Natural killer cell (primary cell): Measurements from ENCODE around the gene CTIF. TPM values are rescaled to one million over a fixed set of nuclear protein-coding genes. Genes with fewer than 3 reads are reported as not detected.

Experiments
- ATAC-seq, 3 donors: fragments of 150-1000 bp in 2 of 3; fragments of 200-7000 bp in 1 of 3; cut with Tn5 transposase; 1 replicate in 1 of 3; 2 replicates in 2 of 3; pipeline ENCODE4 v1.10.0; 2021; ENCODE audit warnings: mild to moderate bottlenecking in 2 of 3, moderate library complexity in 2 of 3
- DNase-seq, 2 donors: peaks; one replicate each; pipeline versions ENCODE4 v3.0.0 to v3.0.0-alpha.2; 2013 to 2021; ENCODE audit warnings: mixed read lengths in 1 of 2
- H3K27ac ChIP-seq: one replicate; pipeline ENCODE4 v1.5.1; 2013; ENCODE audit warnings: mild to moderate bottlenecking, low read length
- H3K27me3 ChIP-seq: one replicate; pipeline ENCODE4 v1.6.1; 2013; ENCODE audit warnings: low read length; ENCODE audit not compliant: control insufficient read depth, insufficient read depth
- H3K36me3 ChIP-seq: one replicate; pipeline ENCODE4 v1.6.1; 2013; ENCODE audit warnings: low read length; ENCODE audit not compliant: control insufficient read depth, insufficient read depth
- H3K4me1 ChIP-seq: one replicate; pipeline ENCODE4 v1.6.1; 2013; ENCODE audit warnings: low read length; ENCODE audit not compliant: control insufficient read depth, insufficient read depth
- H3K4me3 ChIP-seq: one replicate; pipeline ENCODE4 v1.5.1; 2013; ENCODE audit warnings: low read length
- H3K9me3 ChIP-seq: one replicate; pipeline ENCODE4 v1.6.1; 2013; ENCODE audit warnings: low read length; ENCODE audit not compliant: control insufficient read depth, insufficient read depth
- H3K27ac Mint-ChIP-seq, 2 donors: one replicate each; pipeline ENCODE4 v1.8.0; 2022; ENCODE audit warnings: mild to moderate bottlenecking in 2 of 2, mixed read lengths in 2 of 2, moderate library complexity in 1 of 2
- H3K27me3 Mint-ChIP-seq, 2 donors: one replicate each; pipeline ENCODE4 v1.8.0; 2022; ENCODE audit warnings: low read depth in 2 of 2, mixed read lengths in 2 of 2
- H3K36me3 Mint-ChIP-seq: one replicate; pipeline ENCODE4 v1.8.0; 2022; ENCODE audit warnings: mixed read lengths
- H3K4me1 Mint-ChIP-seq, 2 donors: one replicate each; pipeline ENCODE4 v1.8.0; 2022; ENCODE audit warnings: mixed read lengths in 2 of 2
- H3K4me3 Mint-ChIP-seq: one replicate; pipeline ENCODE4 v1.8.0; 2022; ENCODE audit warnings: mild to moderate bottlenecking, moderate library complexity, mixed read lengths
- H3K9me3 Mint-ChIP-seq, 2 donors: one replicate each; pipeline ENCODE4 v1.8.0; 2022; ENCODE audit warnings: mixed read lengths in 2 of 2
- WGBS: methylation state at CpG from one replicate; pipeline ENCODE4 v1.1.7; 2013; ENCODE audit warnings: missing lambda C conversion rate; ENCODE audit not compliant: insufficient coverage; 5-methylcytosine and 5-hydroxymethylcytosine counted together
- intact Hi-C: fragments of 100-400 bp; cut with micrococcal nuclease; formaldehyde crosslinking; loops from one replicate; pipeline ENCODE4 v1.14.2; 2022
- total RNA-seq, 4 donors: library from RNA; stranded (reverse); fragments of 120-200 nt in 1 of 4; gene quantifications; one replicate each; pipeline versions ENCODE4 v1.2.3 to v1.2.4, GENCODE V29; 2013 to 2022
- TF ChIP-seq, protein P1 (sequence below): fragments of 200-600 bp; IDR thresholded peaks from one replicate; pipeline ENCODE4 v1.8.0; 2022; ENCODE audit warnings: antibody characterized with exemption

Gene CTIF
- total RNA-seq, 3 donors from 2014 or later (not counting 1 experiment from before 2014, with no cell fraction given), result 6.9 to 10.2 (median 8.2) TPM

DNA sequence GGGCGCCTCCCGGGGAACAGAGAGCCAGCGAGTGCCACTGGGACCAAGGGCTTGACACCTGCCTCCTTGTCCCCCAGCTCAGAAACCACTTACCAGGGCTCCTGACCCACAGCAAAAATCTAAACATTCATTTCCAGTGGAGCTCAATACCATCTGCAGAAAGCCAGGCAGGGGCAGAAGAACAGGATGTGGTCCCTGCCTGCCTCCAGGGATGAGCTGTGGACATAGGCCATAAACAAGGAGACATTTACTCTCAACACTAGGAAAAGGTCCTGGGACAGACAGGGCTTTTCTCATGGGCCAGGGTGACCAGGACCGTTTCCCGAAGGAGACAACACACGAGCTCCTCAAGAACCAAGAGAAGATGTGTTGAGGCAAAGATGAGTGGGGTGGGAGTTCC lies 203.0 kb downstream of the CTIF start:
- WGBS, result 94% methylated on average over 6 of the region's 6 CpGs

DNA sequence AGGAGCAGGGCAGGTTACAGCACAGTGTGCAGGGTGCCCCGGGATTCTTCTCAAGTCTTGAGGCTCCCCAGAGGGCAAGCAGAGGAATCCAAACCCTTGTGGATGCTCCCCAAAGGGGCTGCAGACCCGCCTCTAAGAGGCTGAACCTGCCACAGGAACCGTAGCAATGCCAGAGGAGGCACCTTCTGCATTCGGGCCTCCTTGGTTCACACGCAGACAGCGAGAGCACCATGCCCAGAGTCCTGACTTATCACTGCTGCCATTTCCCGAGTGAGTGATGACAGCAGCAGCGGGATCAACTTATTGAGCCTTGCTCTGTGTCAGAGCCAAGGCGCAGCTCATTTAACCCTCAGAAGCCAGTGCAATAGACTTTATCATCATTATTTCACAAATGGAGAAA lies 203.5 kb downstream of the CTIF start:
- intact Hi-C loops, result no loop called here
- no peak overlapping the region for H3K27ac Mint-ChIP-seq
- H3K9me3 ChIP-seq, result no peaks in the 10 kb centered on the region
- no peaks in the 10 kb centered on the region for H3K27me3 ChIP-seq
- no peaks in the 10 kb centered on the region for H3K27me3 Mint-ChIP-seq
- ATAC-seq (no peak), DNase-seq (no peak)
- H3K4me1 Mint-ChIP-seq, result no peaks in the 10 kb centered on the region
- H3K27ac ChIP-seq, result no peak overlapping the region
- H3K4me1 ChIP-seq, result peaks cover 6% of the 10 kb centered on the region
- H3K4me3 Mint-ChIP-seq, result no peak overlapping the region
- no peaks in the 10 kb centered on the region for H3K9me3 Mint-ChIP-seq
- H3K36me3 Mint-ChIP-seq, result no peaks in the 10 kb centered on the region
- no peaks in the 10 kb centered on the region for H3K36me3 ChIP-seq
- TF ChIP-seq, protein P1, sequence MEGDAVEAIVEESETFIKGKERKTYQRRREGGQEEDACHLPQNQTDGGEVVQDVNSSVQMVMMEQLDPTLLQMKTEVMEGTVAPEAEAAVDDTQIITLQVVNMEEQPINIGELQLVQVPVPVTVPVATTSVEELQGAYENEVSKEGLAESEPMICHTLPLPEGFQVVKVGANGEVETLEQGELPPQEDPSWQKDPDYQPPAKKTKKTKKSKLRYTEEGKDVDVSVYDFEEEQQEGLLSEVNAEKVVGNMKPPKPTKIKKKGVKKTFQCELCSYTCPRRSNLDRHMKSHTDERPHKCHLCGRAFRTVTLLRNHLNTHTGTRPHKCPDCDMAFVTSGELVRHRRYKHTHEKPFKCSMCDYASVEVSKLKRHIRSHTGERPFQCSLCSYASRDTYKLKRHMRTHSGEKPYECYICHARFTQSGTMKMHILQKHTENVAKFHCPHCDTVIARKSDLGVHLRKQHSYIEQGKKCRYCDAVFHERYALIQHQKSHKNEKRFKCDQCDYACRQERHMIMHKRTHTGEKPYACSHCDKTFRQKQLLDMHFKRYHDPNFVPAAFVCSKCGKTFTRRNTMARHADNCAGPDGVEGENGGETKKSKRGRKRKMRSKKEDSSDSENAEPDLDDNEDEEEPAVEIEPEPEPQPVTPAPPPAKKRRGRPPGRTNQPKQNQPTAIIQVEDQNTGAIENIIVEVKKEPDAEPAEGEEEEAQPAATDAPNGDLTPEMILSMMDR, result no peak
- H3K4me3 ChIP-seq, result no peak overlapping the region
- 95% methylated on average over 9 of the region's 9 CpGs for WGBS

More for the DNA sequence above, 203.0 kb downstream of the CTIF start:
- DNase-seq, result no peak
- no peak overlapping the region for H3K27ac ChIP-seq
- Mint-ChIP-seq H3K36me3 (no peaks in the 10 kb centered on the region), H3K4me1 (no peaks in the 10 kb centered on the region), H3K27ac (no peak overlapping the region), H3K4me3 (no peak overlapping the region), H3K9me3 (no peaks in the 10 kb centered on the region), H3K27me3 (no peaks in the 10 kb centered on the region)
- ATAC-seq, result no peak
- H3K36me3 ChIP-seq, result no peaks in the 10 kb centered on the region
- no peak overlapping the region for H3K4me3 ChIP-seq
- H3K27me3 ChIP-seq, result no peaks in the 10 kb centered on the region
- no peaks in the 10 kb centered on the region for H3K9me3 ChIP-seq
- peaks cover 6% of the 10 kb centered on the region for H3K4me1 ChIP-seq
- intact Hi-C loops, result no loop called here
- TF ChIP-seq, protein P1, result no peak

DNA sequence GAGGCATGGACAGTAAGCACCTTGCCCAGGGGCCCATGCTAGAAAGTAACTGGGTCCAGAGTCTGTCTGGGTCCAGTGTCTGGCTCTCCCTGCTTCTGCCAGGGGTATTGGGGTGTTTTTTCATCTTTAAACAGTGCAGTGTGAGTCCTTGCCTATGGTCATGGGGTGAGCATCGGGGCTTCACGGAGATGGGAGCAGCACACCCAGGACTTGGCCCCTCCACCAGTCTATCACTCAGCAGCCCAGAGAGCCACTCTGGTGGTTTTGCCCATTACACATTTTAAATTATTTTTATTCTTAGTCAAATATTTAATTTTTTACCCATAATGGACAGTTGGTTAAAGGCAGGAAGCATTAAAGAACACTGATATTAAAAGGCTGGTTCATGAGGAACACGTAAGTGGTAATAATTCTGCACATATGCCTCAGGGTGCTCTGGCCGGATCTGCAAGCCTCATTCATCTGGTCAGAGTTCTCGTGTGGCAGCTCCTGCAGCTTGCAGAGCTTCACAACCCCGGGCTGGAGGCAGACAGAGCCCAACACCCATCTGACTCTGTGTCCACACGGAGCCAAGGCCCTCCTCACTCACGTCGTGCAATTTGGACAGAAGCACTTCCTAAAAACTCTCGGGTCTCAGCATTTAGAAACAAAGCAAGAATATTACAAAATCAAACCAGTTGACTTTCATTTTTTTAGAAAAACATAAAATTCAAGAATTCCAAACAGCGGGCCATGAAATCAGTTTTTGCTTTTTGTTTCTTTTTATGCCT lies 204.1 kb downstream of the CTIF start:
- no peak for ATAC-seq
- no peaks in the 10 kb centered on the region for H3K36me3 ChIP-seq
- H3K4me3 Mint-ChIP-seq, result no peak overlapping the region
- no peak for DNase-seq
- TF ChIP-seq, protein P1, result no peak
- H3K4me1 Mint-ChIP-seq, result no peaks in the 10 kb centered on the region
- intact Hi-C loops, result no loop called here
- no peaks in the 10 kb centered on the region for H3K9me3 ChIP-seq
- H3K27ac ChIP-seq, result no peak overlapping the region
- H3K36me3 Mint-ChIP-seq, result no peaks in the 10 kb centered on the region
- no peaks in the 10 kb centered on the region for H3K27me3 ChIP-seq
- H3K27me3 Mint-ChIP-seq, result no peaks in the 10 kb centered on the region
- H3K4me1 ChIP-seq, result peaks cover 6% of the 10 kb centered on the region
- H3K4me3 ChIP-seq, result no peak overlapping the region
- WGBS, result 91% methylated on average over 11 of the region's 11 CpGs
- H3K9me3 Mint-ChIP-seq, result no peaks in the 10 kb centered on the region
- H3K27ac Mint-ChIP-seq, result no peak overlapping the region

DNA sequence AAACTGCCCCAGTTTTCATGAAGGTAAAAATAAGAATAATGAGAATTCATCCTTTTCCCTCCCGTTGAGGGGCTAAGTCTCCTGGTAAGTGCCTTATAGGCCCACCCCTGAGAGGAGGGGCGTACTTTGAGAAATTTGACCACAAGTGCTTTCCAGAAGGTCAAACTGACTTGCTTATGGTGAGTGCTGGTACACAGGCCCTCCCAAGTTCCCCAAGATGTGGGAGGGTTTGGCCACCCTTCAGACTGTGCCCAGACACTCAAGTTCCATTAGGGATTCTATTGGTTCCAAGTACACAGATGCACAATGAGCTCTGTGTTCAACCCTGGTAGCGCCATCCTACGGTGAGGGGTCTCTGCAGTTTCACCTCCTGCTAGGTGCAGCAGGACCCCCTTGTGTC lies 205.1 kb downstream of the CTIF start:
- H3K27me3 Mint-ChIP-seq, result no peaks in the 10 kb centered on the region
- no peak overlapping the region for H3K27ac ChIP-seq
- 95% methylated on average over 4 of the region's 4 CpGs for WGBS
- TF ChIP-seq, protein P1, result no peak
- no peak overlapping the region for H3K27ac Mint-ChIP-seq
- no peaks in the 10 kb centered on the region for H3K9me3 Mint-ChIP-seq
- H3K9me3 ChIP-seq, result no peaks in the 10 kb centered on the region
- no peaks in the 10 kb centered on the region for H3K4me1 Mint-ChIP-seq
- intact Hi-C loops, result no loop called here
- H3K36me3 ChIP-seq, result no peaks in the 10 kb centered on the region
- H3K4me3 Mint-ChIP-seq, result no peak overlapping the region
- peaks cover 6% of the 10 kb centered on the region for H3K4me1 ChIP-seq
- H3K27me3 ChIP-seq, result no peaks in the 10 kb centered on the region
- H3K4me3 ChIP-seq, result no peak overlapping the region
- no peak for ATAC-seq
- DNase-seq, result no peak
- no peaks in the 10 kb centered on the region for H3K36me3 Mint-ChIP-seq
